A673 (cell line): Measurements from ENCODE around the gene ORAI2. TPM values are rescaled to one million over a fixed set of nuclear protein-coding genes. Genes with fewer than 3 reads are reported as not detected.

Experiments used
- BruUV-seq: library from RNA; stranded (reverse); fragments of 400-500 nt; replicated peaks from 2 replicates; lab custom pipeline; 2021; lab: Mats Ljungman, UMichigan
- CTCF ChIA-PET: fragments of 300-600 bp; sonication (Branson Sonifier 250); formaldehyde crosslinking; loops from one replicate; lab custom pipeline; 2022; ENCODE audit warnings: antibody characterized with exemption; lab: Charles Lee
- POLR2A ChIA-PET: fragments of 300-600 bp; sonication (Branson Sonifier 250); formaldehyde crosslinking; loops from one replicate; lab custom pipeline; 2022; ENCODE audit warnings: antibody characterized with exemption; ENCODE audit not compliant: low non-redundant PET; lab: Charles Lee
- DNase-seq: peaks from one replicate; pipeline ENCODE4 v3.0.0-alpha.2; 2015; ENCODE audit warnings: low spot score
- H3K27ac ChIP-seq: fragments of 200-600 bp; sonication (generic); 2 replicates; pipeline ENCODE4 v1.5.1; 2016; ENCODE audit warnings: mixed run types, low read depth, mild to moderate bottlenecking, mixed read lengths, antibody characterized with exemption, low read length; ENCODE audit not compliant: poor library complexity, severe bottlenecking
- H3K27me3 ChIP-seq: fragments of 200-600 bp; sonication (generic); replicated peaks from 2 replicates; pipeline ENCODE4 v1.6.1; 2017; ENCODE audit warnings: mixed run types, low read depth, mild to moderate bottlenecking, mixed read lengths, antibody characterized with exemption, low read length; ENCODE audit not compliant: insufficient read depth, poor library complexity
- H3K36me3 ChIP-seq: fragments of 200-600 bp; sonication (generic); 2 replicates; pipeline ENCODE4 v1.6.1; 2016; ENCODE audit warnings: mixed run types, mild to moderate bottlenecking, mixed read lengths, antibody characterized with exemption, low read length; ENCODE audit not compliant: insufficient read depth, poor library complexity, severe bottlenecking
- H3K4me1 ChIP-seq: fragments of 200-600 bp; sonication (generic); 2 replicates; pipeline ENCODE4 v1.6.1; 2017; ENCODE audit warnings: mixed run types, mild to moderate bottlenecking, mixed read lengths, antibody characterized with exemption, low read length; ENCODE audit not compliant: insufficient read depth, poor library complexity, severe bottlenecking
- H3K4me3 ChIP-seq: fragments of 200-600 bp; sonication (generic); 2 replicates; pipeline ENCODE4 v1.5.1; 2016; ENCODE audit warnings: low read depth, mixed run types, mild to moderate bottlenecking, mixed read lengths, low read length; ENCODE audit not compliant: poor library complexity, severe bottlenecking
- H3K9me3 ChIP-seq: fragments of 200-600 bp; sonication (generic); 2 replicates; pipeline ENCODE4 v1.6.1; 2016; ENCODE audit warnings: mixed run types, low read depth, mild to moderate bottlenecking, mixed read lengths, antibody characterized with exemption, low read length; ENCODE audit not compliant: poor library complexity, severe bottlenecking
- CTCF ChIP-seq: fragments of 300-800, 200-600 bp; sonication (generic); conservative IDR thresholded peaks from 2 replicates; pipeline ENCODE4 v1.5.1; 2017; ENCODE audit warnings: low read depth, mild to moderate bottlenecking, antibody characterized with exemption, low read length, moderate library complexity, mixed read lengths
- EZH2 ChIP-seq: fragments of 200-600 bp; sonication (generic); IDR thresholded peaks from 2 replicates; pipeline ENCODE4 v1.6.1; 2017; ENCODE audit warnings: borderline replicate concordance, low read depth, mild to moderate bottlenecking, mixed read lengths, antibody characterized with exemption, low read length; ENCODE audit not compliant: poor library complexity, severe bottlenecking
- intact Hi-C: fragments of 100-400 bp; cut with micrococcal nuclease; formaldehyde crosslinking; loops from one replicate; pipeline ENCODE4 v1.10.0; 2022; ENCODE audit not compliant: unreplicated experiment
- total RNA-seq: library from RNA; stranded (reverse); gene quantifications from 2 replicates; pipeline ENCODE4 v1.2.3, GENCODE V29; 2021

ORAI2 gene
- total RNA-seq, 1 experiment from 2014 or later, result 35.2 TPM

GRCh38 chr7:102456327-102456726 is 23.0 kb downstream of the ORAI2 start:
- Histone ChIP-seq H3K4me3 (no peak overlapping the region), H3K9me3 (no peaks in the 10 kb centered on the region), H3K36me3 (peaks cover 4% of the 10 kb centered on the region), H3K27ac (no peak overlapping the region), H3K4me1 (no peaks in the 10 kb centered on the region), H3K27me3 (no peaks in the 10 kb centered on the region)
- BruUV-seq, result no TSS peak
- POLR2A ChIA-PET, result no interaction called here
- no peak for TF ChIP-seq EZH2
- TF ChIP-seq CTCF, result no peak
- intact Hi-C loops, result no loop called here
- no peak for DNase-seq
- CTCF ChIA-PET, result no interaction called here

GRCh38 chr7:102457352-102457924 is 24.1 kb downstream of the ORAI2 start:
- CTCF ChIA-PET, result no interaction called here
- TF ChIP-seq CTCF, result no peak
- no peak for TF ChIP-seq EZH2
- POLR2A ChIA-PET, result no interaction called here

GRCh38 chr7:102459221-102459844 is 26.0 kb downstream of the ORAI2 start:
- POLR2A ChIA-PET, result no interaction called here

More at GRCh38 chr7:102457352-102457924, 24.1 kb downstream of the ORAI2 start:
- Histone ChIP-seq H3K4me3 (no peak overlapping the region), H3K27me3 (no peaks in the 10 kb centered on the region), H3K36me3 (peaks cover 4% of the 10 kb centered on the region), H3K4me1 (no peaks in the 10 kb centered on the region), H3K27ac (no peak overlapping the region), H3K9me3 (no peaks in the 10 kb centered on the region)
- DNase-seq, result no peak
- no TSS peak for BruUV-seq
- intact Hi-C loops, result no loop called here

More at GRCh38 chr7:102459221-102459844, 26.0 kb downstream of the ORAI2 start:
- Histone ChIP-seq H3K27ac (no peak overlapping the region), H3K27me3 (no peaks in the 10 kb centered on the region), H3K4me1 (peaks cover 8% of the 10 kb centered on the region), H3K4me3 (no peak overlapping the region), H3K9me3 (no peaks in the 10 kb centered on the region), H3K36me3 (peaks cover 4% of the 10 kb centered on the region)
- no TSS peak for BruUV-seq
- intact Hi-C loops, result no loop called here
- CTCF ChIA-PET, result no interaction called here
- no peak for DNase-seq
- TF ChIP-seq EZH2 (no peak), CTCF (no peak)
